ENCODE measurements around the gene RALGAPA2. TPM values are rescaled to one million over a fixed set of nuclear protein-coding genes. Genes with fewer than 3 reads are reported as not detected.

The RALGAPA2 gene
- total RNA-seq, 1 donor from 2014 or later: 24.8 TPM

DNA sequence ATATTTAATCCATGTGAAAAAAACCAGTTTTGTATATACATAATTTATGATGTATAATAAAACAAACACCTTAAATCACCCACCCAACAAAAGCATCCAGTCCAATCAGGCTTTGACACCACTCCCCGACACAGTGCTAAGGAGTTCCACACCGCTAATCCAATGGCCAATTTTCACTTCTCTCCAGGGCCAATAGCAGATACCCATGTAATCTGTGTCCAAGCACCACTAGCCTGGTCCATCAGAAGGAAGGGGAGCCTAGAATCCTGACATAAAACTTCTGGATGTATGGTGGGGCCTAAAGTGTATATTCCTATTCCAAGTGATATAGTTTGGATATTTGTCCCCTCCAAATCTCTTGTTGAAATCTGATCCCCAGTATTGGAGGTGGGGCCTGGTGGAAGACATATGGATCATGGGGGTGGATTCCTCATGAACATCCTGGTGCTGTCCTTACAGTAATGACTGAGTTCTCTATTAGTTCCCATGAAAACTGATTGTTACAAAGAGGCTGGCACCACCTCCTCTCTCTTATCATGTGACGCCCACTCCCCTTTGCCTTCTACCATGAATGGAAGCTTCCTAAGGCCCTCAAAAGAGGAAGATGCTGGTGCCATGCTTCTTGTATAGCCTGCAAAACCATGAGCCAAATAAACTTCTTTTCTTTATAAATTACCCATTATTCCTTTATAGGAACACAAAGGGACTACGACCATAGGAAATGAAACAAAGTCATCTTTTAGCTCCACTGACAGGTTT, 20.8 kb downstream of the RALGAPA2 start:
- DNase-seq (ENCODE audit: low read depth): no peak
- H3K4me3 ChIP-seq (ENCODE audit: low read depth, low read length): no peak overlapping the region
- H3K36me3 ChIP-seq (ENCODE audit: control insufficient read depth, insufficient read depth, low read length): no peaks in the 10 kb centered on the region
- TF ChIP-seq, protein P1, sequence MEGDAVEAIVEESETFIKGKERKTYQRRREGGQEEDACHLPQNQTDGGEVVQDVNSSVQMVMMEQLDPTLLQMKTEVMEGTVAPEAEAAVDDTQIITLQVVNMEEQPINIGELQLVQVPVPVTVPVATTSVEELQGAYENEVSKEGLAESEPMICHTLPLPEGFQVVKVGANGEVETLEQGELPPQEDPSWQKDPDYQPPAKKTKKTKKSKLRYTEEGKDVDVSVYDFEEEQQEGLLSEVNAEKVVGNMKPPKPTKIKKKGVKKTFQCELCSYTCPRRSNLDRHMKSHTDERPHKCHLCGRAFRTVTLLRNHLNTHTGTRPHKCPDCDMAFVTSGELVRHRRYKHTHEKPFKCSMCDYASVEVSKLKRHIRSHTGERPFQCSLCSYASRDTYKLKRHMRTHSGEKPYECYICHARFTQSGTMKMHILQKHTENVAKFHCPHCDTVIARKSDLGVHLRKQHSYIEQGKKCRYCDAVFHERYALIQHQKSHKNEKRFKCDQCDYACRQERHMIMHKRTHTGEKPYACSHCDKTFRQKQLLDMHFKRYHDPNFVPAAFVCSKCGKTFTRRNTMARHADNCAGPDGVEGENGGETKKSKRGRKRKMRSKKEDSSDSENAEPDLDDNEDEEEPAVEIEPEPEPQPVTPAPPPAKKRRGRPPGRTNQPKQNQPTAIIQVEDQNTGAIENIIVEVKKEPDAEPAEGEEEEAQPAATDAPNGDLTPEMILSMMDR (IDR thresholded peaks at IDR 0.05; ENCODE audit: insufficient read depth, low read length, poor library complexity, severe bottlenecking): no peak
- H3K27me3 ChIP-seq (ENCODE audit: control insufficient read depth, insufficient read depth, low read length): no peaks in the 10 kb centered on the region

DNA sequence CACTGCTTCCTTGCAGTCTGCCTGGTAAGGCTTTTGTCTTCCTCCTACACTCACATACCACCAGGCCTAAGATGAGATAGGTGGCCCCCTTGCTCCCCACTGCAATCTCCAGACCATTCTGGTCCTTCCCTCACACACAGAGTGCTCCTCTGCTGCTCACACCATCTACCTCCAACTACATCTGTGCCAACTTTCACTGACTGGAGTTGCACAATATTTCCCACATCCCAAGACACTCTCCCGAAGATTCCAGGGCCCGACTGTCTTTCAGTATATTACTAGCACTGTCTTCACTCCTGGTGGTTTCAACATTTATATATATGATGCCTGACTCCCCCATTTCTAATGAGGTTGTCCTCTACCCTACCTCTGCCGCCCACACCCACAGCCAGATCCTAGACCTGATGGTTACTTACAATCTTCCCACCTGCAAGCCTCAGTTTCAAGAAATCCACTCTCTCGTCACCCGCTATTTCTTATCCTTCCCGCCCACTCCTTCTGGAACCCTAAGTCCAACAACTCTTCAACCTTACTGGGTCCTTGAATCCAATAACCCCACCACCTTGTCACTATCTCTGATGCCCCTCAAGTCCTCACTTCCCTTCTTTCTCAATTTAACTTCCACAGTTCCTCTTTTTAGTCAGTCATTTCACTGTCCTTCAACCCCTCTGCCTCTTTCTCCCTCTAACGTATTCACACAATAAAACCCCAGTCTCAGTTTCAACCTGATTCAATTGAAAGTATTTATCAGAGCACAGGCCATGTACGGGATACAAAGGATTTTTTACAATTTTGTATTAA, 21.6 kb downstream of the RALGAPA2 start:
- H3K27me3 ChIP-seq (ENCODE audit: control insufficient read depth, insufficient read depth, low read length): no peaks in the 10 kb centered on the region
- DNase-seq (ENCODE audit: low read depth): no peak
- no peak overlapping the region for H3K4me3 ChIP-seq (ENCODE audit: low read depth, low read length)
- TF ChIP-seq, protein P1 (IDR thresholded peaks at IDR 0.05; ENCODE audit: insufficient read depth, low read length, poor library complexity, severe bottlenecking): no peak
- H3K36me3 ChIP-seq (ENCODE audit: control insufficient read depth, insufficient read depth, low read length): no peaks in the 10 kb centered on the region

DNA sequence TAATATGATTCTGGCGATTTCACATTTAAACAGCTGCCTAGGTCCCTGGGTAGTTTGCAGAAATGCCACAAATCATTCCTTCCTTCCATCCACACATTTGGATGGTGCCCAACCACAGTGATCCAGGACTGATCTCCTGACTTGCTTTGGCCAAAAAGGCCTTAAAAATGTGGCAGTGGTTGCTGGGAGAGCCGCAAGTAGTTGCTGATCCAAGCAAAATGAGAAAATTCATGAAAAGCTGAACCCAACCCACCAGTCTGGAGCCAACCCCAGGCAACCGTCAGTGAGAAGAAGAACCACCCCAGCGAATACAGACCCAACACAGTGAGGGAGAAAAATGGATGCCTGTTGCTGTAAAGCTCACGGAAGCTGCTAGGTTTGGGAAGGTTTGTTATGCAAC, 25.1 kb downstream of the RALGAPA2 start:
- Histone ChIP-seq H3K4me3 (ENCODE audit: low read depth, low read length) (no peak overlapping the region), H3K36me3 (ENCODE audit: control insufficient read depth, insufficient read depth, low read length) (no peaks in the 10 kb centered on the region), H3K27me3 (ENCODE audit: control insufficient read depth, insufficient read depth, low read length) (no peaks in the 10 kb centered on the region)
- TF ChIP-seq, protein P1 (IDR thresholded peaks at IDR 0.05; ENCODE audit: insufficient read depth, low read length, poor library complexity, severe bottlenecking): no peak
- DNase-seq (ENCODE audit: low read depth): no peak

DNA sequence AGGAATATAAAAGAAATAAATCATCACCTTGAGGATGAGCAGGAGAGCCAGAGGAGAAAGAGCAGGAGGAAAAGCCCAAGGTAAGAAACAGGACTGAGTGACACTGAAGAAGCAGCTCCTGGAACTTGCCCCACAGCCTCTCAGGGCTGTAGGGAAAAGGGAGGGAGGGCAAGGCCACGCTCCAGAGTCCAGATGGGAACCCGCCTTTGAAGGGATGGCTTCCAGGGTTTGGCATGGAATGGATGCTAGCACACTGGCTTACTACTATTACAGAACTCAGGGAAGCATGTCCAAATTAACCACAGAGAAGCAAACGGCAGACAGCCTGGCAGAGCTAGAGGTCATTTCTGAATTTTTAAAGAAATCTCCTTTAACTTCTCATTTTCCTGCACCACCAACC, 26.8 kb downstream of the RALGAPA2 start:
- H3K36me3 ChIP-seq (ENCODE audit: control insufficient read depth, insufficient read depth, low read length): no peaks in the 10 kb centered on the region
- no peak for DNase-seq (ENCODE audit: low read depth)
- TF ChIP-seq, protein P1 (IDR thresholded peaks at IDR 0.05; ENCODE audit: insufficient read depth, low read length, poor library complexity, severe bottlenecking): no peak
- H3K27me3 ChIP-seq (ENCODE audit: control insufficient read depth, insufficient read depth, low read length): no peaks in the 10 kb centered on the region
- H3K4me3 ChIP-seq (ENCODE audit: low read depth, low read length): no peak overlapping the region

DNA sequence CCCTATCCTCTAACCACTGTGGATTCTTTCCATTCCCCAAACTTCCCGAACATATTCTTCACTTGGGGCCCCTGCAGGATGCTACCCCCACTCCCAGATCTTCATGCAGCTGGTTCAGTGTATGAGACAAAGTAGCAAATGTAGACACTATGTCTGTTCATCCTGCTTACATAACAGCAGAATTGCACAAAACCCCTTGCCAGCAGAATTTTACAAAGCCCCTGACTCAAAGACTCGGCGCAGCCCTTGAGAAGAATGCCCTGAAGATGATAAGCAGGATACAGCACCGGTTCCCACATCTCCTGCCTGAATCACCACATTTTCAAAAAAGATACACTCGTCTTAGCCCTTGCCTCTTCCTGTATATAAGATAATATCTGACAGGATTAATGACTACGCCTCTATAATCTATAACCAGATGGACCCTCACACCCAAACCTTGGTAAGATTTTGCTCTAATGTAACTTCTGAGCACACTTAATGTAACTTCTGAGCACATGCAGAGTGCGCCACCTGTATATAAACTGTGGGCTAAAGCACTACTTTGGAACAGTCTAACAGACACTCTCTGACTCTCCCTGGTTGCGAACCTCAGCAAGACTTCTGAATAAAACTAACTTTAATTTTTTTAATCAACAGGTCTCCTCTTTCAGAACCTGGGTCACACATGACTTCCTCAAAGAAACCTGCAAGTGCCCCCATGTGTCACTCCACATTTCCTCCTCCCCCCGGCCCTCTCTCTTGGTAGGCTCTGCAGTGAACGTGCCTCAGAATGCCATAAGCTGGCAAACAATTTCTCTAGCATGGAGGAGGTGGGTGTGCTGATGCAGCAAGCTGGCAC, 28.7 kb downstream of the RALGAPA2 start:
- no peaks in the 10 kb centered on the region for H3K27me3 ChIP-seq (ENCODE audit: control insufficient read depth, insufficient read depth, low read length)
- no peak overlapping the region for H3K4me3 ChIP-seq (ENCODE audit: low read depth, low read length)
- TF ChIP-seq, protein P1 (IDR thresholded peaks at IDR 0.05; ENCODE audit: insufficient read depth, low read length, poor library complexity, severe bottlenecking): no peak
- no peaks in the 10 kb centered on the region for H3K36me3 ChIP-seq (ENCODE audit: control insufficient read depth, insufficient read depth, low read length)
- no peak for DNase-seq (ENCODE audit: low read depth)
